ENCODE measurements around the gene PYGL.
A peak's percentile ranks its signal among the peaks of the same experiment; 100 is the strongest.

PYGL gene

GRCh38 chr14:50871228-50871627 is 73.1 kb downstream of the PYGL start:
- DNase-seq, result no peak

GRCh38 chr14:50865391-50866076 is 78.7 kb downstream of the PYGL start:
- DNase-seq, result no peak

- no peak for DNase-seq
Observed at GRCh38 chr14:50864946-50865345, 79.3 kb downstream of the PYGL start.

DNA sequence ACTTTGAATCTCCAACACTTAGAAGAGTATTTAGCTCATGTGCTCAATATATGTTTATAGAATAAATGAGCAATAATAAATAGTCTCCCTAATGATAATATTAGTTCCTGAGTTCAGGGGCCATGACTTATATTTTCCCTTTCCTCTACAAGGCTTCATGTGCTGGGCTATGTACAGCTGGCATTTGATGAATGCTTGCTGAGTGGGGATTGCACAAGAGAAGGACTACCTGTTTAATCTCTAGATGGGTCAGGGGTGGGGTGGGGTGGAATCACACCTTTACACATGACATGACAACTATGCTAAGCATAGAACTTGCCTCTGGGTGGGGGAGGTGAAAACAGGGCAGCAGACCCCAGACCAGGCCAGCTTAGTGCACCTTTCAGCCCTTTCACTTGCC is 80.0 kb downstream of the PYGL start:
- DNase-seq, result no peak

DNA sequence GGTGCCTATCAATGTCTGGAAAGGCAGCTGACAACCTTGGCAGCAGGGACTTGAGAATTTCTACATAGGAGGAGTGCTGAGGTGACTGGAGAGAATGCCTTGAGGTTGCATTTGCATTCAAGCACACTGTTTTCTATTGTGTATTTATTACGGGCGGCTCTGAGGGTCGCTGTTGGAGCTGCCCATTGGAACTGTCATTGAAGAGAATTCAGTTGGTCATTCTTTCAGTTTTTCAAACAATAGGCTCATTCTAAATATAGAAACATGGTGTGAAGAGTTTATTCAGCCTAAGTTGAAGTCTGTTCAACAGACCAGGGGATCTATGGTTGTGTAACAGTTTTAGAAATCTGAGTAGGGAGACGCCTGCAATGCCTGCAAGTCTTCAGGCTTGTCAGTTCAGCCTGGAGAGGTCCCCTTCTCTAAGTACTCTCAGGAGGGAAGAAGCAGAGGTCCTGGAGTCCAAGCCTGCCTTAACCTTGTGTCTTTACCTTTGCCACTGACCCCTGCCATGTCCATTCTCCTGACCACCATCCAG is 82.2 kb downstream of the PYGL start:
- DNase-seq, result no peak

- peak; percentile 88 to 92 for DNase-seq
Observed at GRCh38 chr14:50860478-50861086, 83.7 kb downstream of the PYGL start.

DNA sequence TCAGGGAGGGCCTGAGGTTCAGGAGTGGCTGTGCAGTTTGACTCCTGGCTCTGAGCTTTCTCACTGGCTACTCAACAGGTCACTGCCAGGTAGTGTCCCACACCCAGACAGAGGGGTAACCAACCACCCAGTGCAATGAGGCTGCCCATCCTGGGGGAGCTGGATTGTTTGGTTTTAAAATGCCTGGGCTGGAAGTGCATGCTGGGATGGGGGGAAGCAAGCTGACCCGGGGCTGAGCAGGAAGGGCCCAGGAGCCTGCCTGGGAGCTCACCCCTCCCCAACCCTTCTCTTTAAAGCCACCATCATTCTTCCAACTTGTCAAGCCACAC is 85.0 kb downstream of the PYGL start:
- no peak for DNase-seq

DNA sequence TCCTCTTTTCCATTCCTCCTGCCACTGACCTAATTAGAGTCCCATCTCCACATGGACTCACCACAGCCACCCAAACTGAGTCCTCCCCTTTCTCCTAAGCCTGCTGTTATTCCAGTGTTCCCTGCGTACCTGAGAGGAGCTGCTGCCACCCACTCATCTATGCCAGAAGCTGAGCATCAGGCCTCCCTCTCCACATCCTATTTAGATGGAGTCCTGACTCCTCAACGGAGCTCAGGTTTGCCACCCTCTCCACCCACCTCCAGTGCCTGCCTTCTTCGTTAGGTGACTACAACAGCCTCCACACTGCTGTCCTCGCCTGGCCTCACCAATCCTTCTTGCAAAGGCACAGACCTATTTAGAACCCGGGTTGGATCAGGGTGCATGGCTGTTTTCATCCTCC is 87.6 kb downstream of the PYGL start:
- DNase-seq, result no peak

- DNase-seq, result no peak
Observed at GRCh38 chr14:50855558-50855957, 88.7 kb downstream of the PYGL start.
